ENCODE data around the gene GPX6. TPM values are rescaled to one million over a fixed set of nuclear protein-coding genes. Genes with fewer than 3 reads are reported as not detected.

GPX6 gene
- total and polyA plus RNA-seq, 5 experiments from 2014 or later = not detected

DNA sequence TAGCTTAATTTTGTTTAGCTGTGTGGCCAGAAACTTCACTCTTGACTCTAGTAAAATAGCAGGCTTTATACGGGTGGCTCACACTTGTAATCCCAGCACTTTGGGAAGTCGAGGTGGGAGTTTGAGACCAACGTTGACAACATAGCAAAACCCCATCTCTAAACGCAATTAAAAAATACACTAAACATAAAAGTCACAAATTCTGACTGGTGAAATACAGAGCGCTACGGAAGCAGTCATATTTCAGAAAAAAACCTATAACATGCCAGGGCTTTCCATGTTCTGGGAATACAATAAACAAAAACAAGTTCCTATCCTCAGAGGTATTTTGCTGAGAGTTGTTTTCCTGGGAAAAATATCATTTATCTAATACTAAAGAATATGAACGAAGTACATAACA, 47.5 kb downstream of the GPX6 start:
- H3K27me3 Mint-ChIP-seq = peaks cover 15 to 39% (median 32%) of the 10 kb centered on the region in 5 donors
- ATAC-seq (no peak), DNase-seq (no peak)
- H3K27ac Mint-ChIP-seq = no peak overlapping the region
- H3K36me3 Mint-ChIP-seq = peaks cover 0 to 9% (median 6%) of the 10 kb centered on the region in 3 donors
- POLR2A ChIA-PET = no interaction called here
- H3K4me3 Mint-ChIP-seq = no peak overlapping the region
- no peaks in the 10 kb centered on the region for H3K4me1 Mint-ChIP-seq
- peaks cover 0 to 10% (median 0%) of the 10 kb centered on the region in 9 donors for H3K9me3 Mint-ChIP-seq

DNA sequence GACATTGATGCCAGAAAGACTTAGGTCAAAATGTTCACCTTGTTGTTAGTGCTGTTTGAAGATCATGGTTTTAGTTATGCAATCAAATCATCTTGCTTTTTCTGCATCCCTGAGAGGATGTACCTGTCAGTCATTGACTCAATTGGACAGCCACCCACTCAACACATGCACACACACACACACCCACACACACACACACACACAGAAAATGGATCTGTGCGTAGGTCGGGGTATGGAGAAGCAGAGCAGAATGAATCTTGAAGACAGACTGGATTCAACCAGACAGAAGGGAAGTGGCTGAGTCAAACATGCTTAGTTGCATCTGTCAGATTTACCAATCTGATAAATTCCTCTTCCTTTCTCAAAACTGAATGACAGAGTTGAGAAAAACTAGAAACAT, 53.2 kb downstream of the GPX6 start:
- peak overlapping the region in 1 of 10 donors; percentile 37 for H3K27ac Mint-ChIP-seq
- POLR2A ChIA-PET = no interaction called here
- ATAC-seq (peak in 1 of 2 donors; percentile 94), DNase-seq (peak in 3 of 10 donors; percentile 33 to 43 (median 33))
- H3K36me3 Mint-ChIP-seq = no peaks in the 10 kb centered on the region
- peaks cover 1 to 8% (median 6%) of the 10 kb centered on the region in 4 donors for H3K4me1 Mint-ChIP-seq
- no peak overlapping the region for H3K4me3 Mint-ChIP-seq
- H3K9me3 Mint-ChIP-seq = peaks cover 0 to under 1% (median 0%) of the 10 kb centered on the region in 9 donors
- H3K27me3 Mint-ChIP-seq = peaks cover 25 to 55% (median 41%) of the 10 kb centered on the region in 5 donors

DNA sequence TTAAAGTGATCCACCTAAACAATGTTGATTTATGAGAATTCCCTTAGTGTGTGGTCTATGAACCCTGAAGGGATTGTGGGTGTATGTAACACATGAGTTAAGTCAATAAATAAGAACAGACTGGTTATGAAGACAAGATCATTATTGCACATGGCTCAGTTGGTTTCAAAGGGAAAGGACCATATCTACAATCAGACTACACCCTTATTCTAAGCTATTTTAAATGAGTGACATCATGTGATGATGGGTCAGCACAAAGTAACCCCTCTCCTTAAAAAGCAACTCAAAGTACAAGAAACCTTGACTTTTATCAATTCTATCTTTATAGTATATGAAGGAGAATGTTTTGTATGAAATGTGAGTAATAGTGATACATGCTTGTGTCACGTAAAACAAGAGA, 57.0 kb downstream of the GPX6 start:
- H3K27me3 Mint-ChIP-seq = peaks cover 35 to 80% (median 50%) of the 10 kb centered on the region in 5 donors
- H3K36me3 Mint-ChIP-seq = no peaks in the 10 kb centered on the region
- no peak for DNase-seq
- no peak overlapping the region for H3K27ac Mint-ChIP-seq
- H3K9me3 Mint-ChIP-seq = no peaks in the 10 kb centered on the region
- POLR2A ChIA-PET = no interaction called here
- no peak for ATAC-seq
- peaks cover 1 to 8% (median 6%) of the 10 kb centered on the region in 4 donors for H3K4me1 Mint-ChIP-seq
- no peak overlapping the region for H3K4me3 Mint-ChIP-seq

Other genes starting within 250 kb of the GPX6 start
- gene ZSCAN26, start 248.7 kb downstream of the GPX6 start, total RNA-seq = 10 to 100 TPM; 22.0 to 26.8 TPM
- 10 to 100 TPM; 14.3 to 16.1 (median 14.7) TPM for gene ZSCAN26, start 248.7 kb downstream of the GPX6 start, polyA plus RNA-seq
- gene PGBD1, start 234.2 kb downstream of the GPX6 start, total RNA-seq = 1 to 10 TPM; 2.4 to 2.5 TPM
- 1 to 10 TPM in 1 of 3 donors, under 1 TPM in 2; 0.45 to 1.2 (median 0.87) TPM for gene PGBD1, start 234.2 kb downstream of the GPX6 start, polyA plus RNA-seq
- 1 to 10 TPM; 1.8 to 2.8 TPM for gene ZSCAN31, start 179.6 kb downstream of the GPX6 start, total RNA-seq
- 1 to 10 TPM in 1 of 3 donors, under 1 TPM in 2; 0.79 to 1.0 (median 0.98) TPM for gene ZSCAN31, start 179.6 kb downstream of the GPX6 start, polyA plus RNA-seq
- gene ZKSCAN3, start 165.8 kb downstream of the GPX6 start, total RNA-seq = 10 to 100 TPM in 1 of 2 experiments, 1 to 10 TPM in 1; 8.7 to 11.1 TPM
- gene ZKSCAN3, start 165.8 kb downstream of the GPX6 start, polyA plus RNA-seq = 1 to 10 TPM in 2 of 3 donors, under 1 TPM in 1; 0.81 to 4.0 (median 2.0) TPM
- gene ZSCAN12, start 116.0 kb downstream of the GPX6 start, total RNA-seq = 10 to 100 TPM; 11.4 to 11.5 TPM
- gene ZSCAN12, start 116.0 kb downstream of the GPX6 start, polyA plus RNA-seq = 1 to 10 TPM; 1.8 to 3.8 (median 3.3) TPM
- 1 to 10 TPM; 2.8 to 3.3 TPM for gene ZSCAN23, start 72.3 kb downstream of the GPX6 start, total RNA-seq
- gene ZSCAN23, start 72.3 kb downstream of the GPX6 start, polyA plus RNA-seq = 1 to 10 TPM in 2 of 3 donors, under 1 TPM in 1; 0.76 to 1.7 (median 1.1) TPM
- gene GPX5, start 10.1 kb upstream of the GPX6 start, total RNA-seq = not detected
- not detected for gene GPX5, start 10.1 kb upstream of the GPX6 start, polyA plus RNA-seq

Data from naive thymus-derived CD8-positive, alpha-beta T cell (primary cell).